K562 (cell line): ENCODE data around the gene SMARCA4. TPM values are rescaled to one million over a fixed set of nuclear protein-coding genes. Genes with fewer than 3 reads are reported as not detected.

Experiments used
- ATAC-seq: fragments of 200-7000 bp; cut with Tn5 transposase; 3 replicates; pipeline ENCODE4 v1.9.1; 2020; ENCODE audit warnings: moderate library complexity
- BruUV-seq: library from RNA; stranded (reverse); fragments of 400-500 nt; replicated peaks from 2 replicates; lab custom pipeline; 2021; lab: Mats Ljungman, UMichigan
- CTCF ChIA-PET: fragments of 300-600 bp; formaldehyde crosslinking; extraction: SDS; loops from one replicate; lab custom pipeline; 2021; ENCODE audit warnings: low intra/inter-chr PET ratio; lab: Yijun Ruan, JAX
- POLR2A ChIA-PET: fragments of 300-600, 350-650 bp; sonication (Branson Sonifier 250); formaldehyde crosslinking; extraction: SDS; loops from one replicate; lab custom pipeline; 2021; ENCODE audit warnings: antibody characterized with exemption, inconsistent platforms; lab: Yijun Ruan, JAX
- DNase-seq, 4 experiments: peaks; one replicate each; pipeline versions ENCODE4 v3.0.0 to v3.0.0-alpha.2; 2011 to 2018; ENCODE audit warnings: low spot score in 3 of 4, mixed read lengths in 3 of 4; ENCODE audit errors: extremely low read depth in 1 of 4
- FAIRE-seq: peaks from 2 replicates; lab custom pipeline; 2011; peaks lifted over from hg19 to GRCh38; lab: Jason Lieb, UNC
- H2AFZ ChIP-seq: 2 replicates; pipeline ENCODE4 v1.6.0; 2011; ENCODE audit warnings: low read depth, low read length, control low read depth, inconsistent platforms
- H3K27ac ChIP-seq: fragments of 200-600 bp; 3 replicates; pipeline ENCODE4 v1.8.0; 2011; ENCODE audit warnings: low read depth, mild to moderate bottlenecking, control low read depth, inconsistent platforms, low read length, moderate library complexity, mixed read lengths; ENCODE audit errors: extremely low read depth
- H3K27me3 ChIP-seq, 2 experiments: fragments of 300-600 bp in 1 of 2; 2 replicates in 1 of 2; 3 replicates in 1 of 2; pipeline versions ENCODE4 v1.6.0 to v1.8.0; 2011; ENCODE audit warnings: inconsistent platforms in 2 of 2, low read length in 2 of 2, mild to moderate bottlenecking in 1 of 2, mixed read lengths in 1 of 2, moderate library complexity in 1 of 2; ENCODE audit not compliant: control insufficient read depth in 2 of 2, insufficient read depth in 2 of 2
- H3K36me3 ChIP-seq: fragments of 300-600 bp; 3 replicates; pipeline ENCODE4 v1.8.0; 2011; ENCODE audit warnings: mild to moderate bottlenecking, low read length, inconsistent platforms; ENCODE audit not compliant: control insufficient read depth, insufficient read depth
- H3K4me1 ChIP-seq, 2 experiments: fragments of 200-600 bp in 1 of 2; replicated peaks in 1 of 2; 2 replicates in 1 of 2; 3 replicates in 1 of 2; pipeline versions ENCODE4 v1.5.1 to v1.8.0; 2011; ENCODE audit warnings: inconsistent platforms in 2 of 2, low read length in 2 of 2, mild to moderate bottlenecking in 1 of 2, mixed read lengths in 1 of 2, moderate library complexity in 1 of 2; ENCODE audit not compliant: control insufficient read depth in 2 of 2, insufficient read depth in 2 of 2
- H3K4me2 ChIP-seq: 2 replicates; pipeline ENCODE4 v1.6.1; 2011; ENCODE audit warnings: low read length, control low read depth, inconsistent platforms, mixed read lengths; ENCODE audit not compliant: insufficient read depth
- H3K4me3 ChIP-seq: fragments of 200-600 bp; sonication (generic), shearing (Covaris generic); 2 replicates; pipeline ENCODE4 v1.5.1; 2016; ENCODE audit warnings: control low read depth, inconsistent platforms
- H3K79me2 ChIP-seq: fragments of 200-600 bp; 3 replicates; pipeline ENCODE4 v1.8.0; 2011; ENCODE audit warnings: low read length, inconsistent platforms; ENCODE audit not compliant: control insufficient read depth, insufficient read depth
- H3K9ac ChIP-seq, 2 experiments: 2 replicates each; pipeline versions ENCODE4 v1.6.0 to v1.6.1; 2011; ENCODE audit warnings: low read depth in 2 of 2, low read length in 2 of 2, control low read depth in 1 of 2, inconsistent platforms in 1 of 2, mild to moderate bottlenecking in 1 of 2, mixed read lengths in 1 of 2; ENCODE audit not compliant: insufficient read depth in 1 of 2
- H3K9me1 ChIP-seq: one replicate; pipeline ENCODE4 v1.6.0; 2011; ENCODE audit warnings: inconsistent platforms, mild to moderate bottlenecking, low read length, moderate library complexity; ENCODE audit not compliant: control insufficient read depth, insufficient read depth
- H3K9me3 ChIP-seq: replicated peaks from 2 replicates; pipeline ENCODE4 v1.5.1; 2011; ENCODE audit warnings: low read depth, low read length, inconsistent platforms; ENCODE audit not compliant: control insufficient read depth, insufficient read depth
- H4K20me1 ChIP-seq: replicated peaks from 2 replicates; pipeline ENCODE4 v1.6.1; 2011; ENCODE audit warnings: low read length, inconsistent platforms, mixed read lengths; ENCODE audit not compliant: control insufficient read depth, insufficient read depth
- FOS ChIP-seq: IDR thresholded peaks from 3 replicates; pipeline ENCODE4 v1.6.1; 2011; ENCODE audit not compliant: insufficient read length; ENCODE audit errors: extremely low read depth
- GABPB1 ChIP-seq: sonication (generic); formaldehyde crosslinking; IDR thresholded peaks from 2 replicates; pipeline ENCODE4 v1.8.0; 2022; ENCODE audit warnings: mild to moderate bottlenecking, missing genetic modification reagents
- IRF2 ChIP-seq: sonication (generic); formaldehyde crosslinking; IDR thresholded peaks from 2 replicates; pipeline ENCODE4 v1.8.1; 2022; ENCODE audit warnings: mild to moderate bottlenecking, missing genetic modification reagents
- MCM5 ChIP-seq: fragments of 450-650 bp; IDR thresholded peaks from 2 replicates; pipeline ENCODE4 v1.6.1; 2016; ENCODE audit warnings: low read depth
- NFE2L1 ChIP-seq: fragments of 450-650 bp; IDR thresholded peaks from 2 replicates; pipeline ENCODE4 v1.6.1; 2016; ENCODE audit warnings: missing genetic modification characterization, low read depth, mild to moderate bottlenecking, missing compliant biosample characterization, moderate library complexity, borderline replicate concordance
- NR2C1 ChIP-seq, 2 experiments: fragments of 450-650 bp; IDR thresholded peaks; 2 replicates each; pipeline ENCODE4 v1.6.1; 2017; ENCODE audit warnings: mild to moderate bottlenecking in 2 of 2, antibody characterized with exemption in 1 of 2, inconsistent platforms in 1 of 2, missing compliant biosample characterization in 1 of 2, missing genetic modification characterization in 1 of 2
- TAF1 ChIP-seq: IDR thresholded peaks from 2 replicates; pipeline ENCODE4 v1.6.1; 2011; ENCODE audit warnings: mild to moderate bottlenecking, low read length, moderate library complexity; ENCODE audit not compliant: insufficient read depth, control insufficient read depth, severe bottlenecking; ENCODE audit errors: extremely low read depth
- ZNF584 ChIP-seq: fragments of 200-800 bp; sonication (Bioruptor generic); IDR thresholded peaks from 2 replicates; pipeline ENCODE4 v1.6.1; 2016; ENCODE audit warnings: low read depth, mild to moderate bottlenecking, missing genetic modification characterization, missing compliant biosample characterization
- ZSCAN32 ChIP-seq: fragments of 450-650 bp; formaldehyde crosslinking; IDR thresholded peaks from 2 replicates; pipeline ENCODE4 v1.4.0; 2020; ENCODE audit warnings: mild to moderate bottlenecking, moderate library complexity
- WGBS: fragments of 100-300 bp; shearing (Covaris generic); methylation state at CpG from one replicate; pipeline ENCODE4 v1.1.6; 2016; ENCODE audit warnings: low coverage, mixed read lengths; ENCODE audit not compliant: insufficient coverage; ENCODE audit errors: missing lambda C conversion rate; 5-methylcytosine and 5-hydroxymethylcytosine counted together
- in situ Hi-C: fragments of 300-500 bp; cut with MboI; formaldehyde crosslinking; loops from 4 replicates; pipeline ENCODE4 v1.15.0; 2018; ENCODE audit warnings: inconsistent platforms, mixed read lengths
- intact Hi-C: fragments of 100-400 bp; cut with micrococcal nuclease; formaldehyde crosslinking; loops from 2 replicates; pipeline ENCODE4 v1.14.2; 2022
- polyA plus RNA-seq, 8 experiments: library from polyadenylated mRNA; depleted of rRNA in 4 of 8; stranded (reverse) in 5 of 8; unstranded in 3 of 8; fragments of >200 nt; fragmentation: Nextera tagmentation in 2 of 8; fragmentation: Illumina TruSeq in 1 of 8; extraction: Ambion mirVana in 2 of 8; extraction: Trizol in 1 of 8; gene quantifications; 2 replicates each; pipeline versions ENCODE4 v1.2.1 to v1.2.3, GENCODE V29; 2011 to 2014; ENCODE audit warnings: inconsistent platforms in 1 of 8, missing spikeins in 1 of 8
- total RNA-seq, 7 experiments: library from RNA; depleted of rRNA in 6 of 7; stranded (reverse); fragments of >200 nt in 6 of 7; fragmentation: Illumina TruSeq in 2 of 7; extraction: Trizol in 2 of 7; gene quantifications; 2 replicates each; pipeline versions ENCODE4 v1.2.1 to v1.2.3, GENCODE V29; 2011 to 2021; ENCODE audit warnings: low replicate concordance in 1 of 7
- TF ChIP-seq, protein P1 (sequence below): fragments of 200-400 bp; formaldehyde crosslinking; IDR thresholded peaks from 2 replicates; pipeline ENCODE4 v1.6.1; 2017; ENCODE audit warnings: mild to moderate bottlenecking, low read depth, low read length, moderate library complexity
- TF ChIP-seq, protein P2 (sequence below): fragments of 450-650 bp; IDR thresholded peaks from 2 replicates; pipeline ENCODE4 v1.6.1; 2016; ENCODE audit warnings: antibody characterized with exemption

The SMARCA4 gene
- total and polyA plus RNA-seq, 9 of the 15 experiments (the other 6 are each of a cell fraction or from before 2014, with no cell fraction given), result 19.3 to 207 (median 52.1) TPM

DNA sequence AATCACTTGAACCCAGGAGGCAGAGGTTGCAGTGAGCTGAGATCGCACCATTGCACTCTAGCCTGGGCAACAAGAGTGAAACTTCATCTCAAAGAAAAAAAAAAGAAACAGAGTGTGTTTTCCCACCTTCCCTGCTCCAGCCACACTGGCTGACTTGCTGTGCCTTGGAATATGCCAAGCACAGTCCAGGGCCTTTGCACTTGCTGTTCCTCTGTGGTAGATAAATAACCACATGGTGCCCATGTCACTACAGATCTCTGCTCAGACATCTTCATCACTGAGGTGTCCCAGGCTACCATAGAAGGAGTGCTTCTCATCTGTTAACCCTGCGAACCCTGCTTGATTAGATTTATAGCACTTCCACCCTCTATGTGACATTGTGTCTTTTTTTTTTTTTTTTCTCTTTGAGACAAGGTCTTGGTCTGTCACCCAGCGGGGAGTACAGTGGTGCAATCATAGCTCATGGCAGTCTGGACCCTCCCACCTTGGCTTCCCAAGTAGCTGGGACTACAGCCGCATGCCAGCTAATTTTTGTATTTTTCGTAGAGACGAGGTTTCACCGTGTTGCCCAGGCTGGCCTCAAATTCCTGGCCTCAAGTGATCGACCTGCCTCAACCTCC is 10.4 kb downstream of the SMARCA4 start:
- BruUV-seq, result no TSS peak
- CTCF ChIA-PET, result no interaction called here
- Histone ChIP-seq H3K27me3 (no peaks in the 10 kb centered on the region), H3K4me2 (no peak overlapping the region), H3K36me3 (peaks cover 20% of the 10 kb centered on the region; the same call in 2 of the 3 replicates), H3K27ac (no peak overlapping the region), H3K4me3 (no peak overlapping the region), H3K4me1 (peaks cover 11 to 20% of the 10 kb centered on the region in 2 experiments), H3K9me3 (no peaks in the 10 kb centered on the region; the same call in 1 of the 2 replicates), H3K9me1 (peaks cover 4% of the 10 kb centered on the region), H2AFZ (no peak overlapping the region), H3K9ac (no peak overlapping the region), H3K79me2 (peaks cover 90% of the 10 kb centered on the region), H4K20me1 (peaks cover 27% of the 10 kb centered on the region)
- intact Hi-C loops (no loop called here), in situ Hi-C loops (no loop called here)
- POLR2A ChIA-PET, result interaction anchor here (0.6 to 2.0 kb wide), 2 partner anchors 8 to 10 kb away, joined by 3 to 4 read pairs; partner anchors contain the start of gene SMARCA4
- ATAC-seq, result no peak
- DNase-seq, result no peak
- FAIRE-seq, result no peak
- 72% methylated on average over 5 of the region's 8 CpGs for WGBS
- TF ChIP-seq FOS (no peak), ZNF584 (CRISPR knock-in tag) (no peak), NR2C1 (IDR thresholded peaks at IDR 0.05) (no peak), NR2C1 (tag; IDR thresholded peaks at IDR 0.05) (no peak), TAF1 (no peak), MCM5 (no peak), ZSCAN32 (CRISPR knock-in tag) (no peak), NFE2L1 (tag) (no peak), GABPB1 (CRISPR knock-in tag) (no peak), IRF2 (no peak)
- TF ChIP-seq, protein P1, sequence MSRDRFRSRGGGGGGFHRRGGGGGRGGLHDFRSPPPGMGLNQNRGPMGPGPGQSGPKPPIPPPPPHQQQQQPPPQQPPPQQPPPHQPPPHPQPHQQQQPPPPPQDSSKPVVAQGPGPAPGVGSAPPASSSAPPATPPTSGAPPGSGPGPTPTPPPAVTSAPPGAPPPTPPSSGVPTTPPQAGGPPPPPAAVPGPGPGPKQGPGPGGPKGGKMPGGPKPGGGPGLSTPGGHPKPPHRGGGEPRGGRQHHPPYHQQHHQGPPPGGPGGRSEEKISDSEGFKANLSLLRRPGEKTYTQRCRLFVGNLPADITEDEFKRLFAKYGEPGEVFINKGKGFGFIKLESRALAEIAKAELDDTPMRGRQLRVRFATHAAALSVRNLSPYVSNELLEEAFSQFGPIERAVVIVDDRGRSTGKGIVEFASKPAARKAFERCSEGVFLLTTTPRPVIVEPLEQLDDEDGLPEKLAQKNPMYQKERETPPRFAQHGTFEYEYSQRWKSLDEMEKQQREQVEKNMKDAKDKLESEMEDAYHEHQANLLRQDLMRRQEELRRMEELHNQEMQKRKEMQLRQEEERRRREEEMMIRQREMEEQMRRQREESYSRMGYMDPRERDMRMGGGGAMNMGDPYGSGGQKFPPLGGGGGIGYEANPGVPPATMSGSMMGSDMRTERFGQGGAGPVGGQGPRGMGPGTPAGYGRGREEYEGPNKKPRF, result no peak
- TF ChIP-seq, protein P2, sequence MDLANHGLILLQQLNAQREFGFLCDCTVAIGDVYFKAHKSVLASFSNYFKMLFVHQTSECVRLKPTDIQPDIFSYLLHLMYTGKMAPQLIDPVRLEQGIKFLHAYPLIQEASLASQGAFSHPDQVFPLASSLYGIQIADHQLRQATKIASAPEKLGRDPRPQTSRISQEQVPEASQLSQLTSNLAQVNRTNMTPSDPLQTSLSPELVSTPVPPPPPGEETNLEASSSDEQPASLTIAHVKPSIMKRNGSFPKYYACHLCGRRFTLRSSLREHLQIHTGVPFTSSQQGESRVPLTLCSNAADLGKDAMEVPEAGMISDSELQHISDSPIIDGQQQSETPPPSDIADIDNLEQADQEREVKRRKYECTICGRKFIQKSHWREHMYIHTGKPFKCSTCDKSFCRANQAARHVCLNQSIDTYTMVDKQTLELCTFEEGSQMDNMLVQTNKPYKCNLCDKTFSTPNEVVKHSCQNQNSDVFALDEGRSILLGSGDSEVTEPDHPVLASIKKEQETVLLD, result no peak
